Peyer's patch (tissue), 4 donors: ENCODE data around the gene KIF26B. TPM values are rescaled to one million over a fixed set of nuclear protein-coding genes. Genes with fewer than 3 reads are reported as not detected.
"Not testable (repeated sequence)": the region's sequence is repeated elsewhere in the genome, so short reads cannot be mapped to it uniquely, and the experiment has no call there.

Source experiments
- DNase-seq, 3 donors: peaks; one replicate each; pipeline ENCODE4 v3.0.0-alpha.2; 2017 to 2019
- H3K27ac ChIP-seq, 4 donors: fragments of 200-600 bp; sonication (generic); one replicate each; pipeline ENCODE4 v1.5.1; 2016 to 2019
- H3K27me3 ChIP-seq, 2 donors: fragments of 200-600 bp; sonication (generic); one replicate each; pipeline ENCODE4 v1.5.1; 2019
- H3K36me3 ChIP-seq, 3 donors: fragments of 200-600 bp; sonication (generic); one replicate each; pipeline ENCODE4 v1.5.1; 2016 to 2019
- H3K4me1 ChIP-seq, 4 donors: fragments of 200-600 bp; sonication (generic); one replicate each; pipeline ENCODE4 v1.5.1; 2016 to 2019
- H3K4me3 ChIP-seq, 4 donors: fragments of 200-600 bp; sonication (generic); 1 replicate in 3 of 4; 2 replicates in 1 of 4; pipeline ENCODE4 v1.5.1; 2016 to 2019; ENCODE audit warnings: mild to moderate bottlenecking in 1 of 4
- H3K9me3 ChIP-seq, 4 donors: fragments of 200-600 bp; sonication (generic); one replicate each; pipeline ENCODE4 v1.5.1; 2016 to 2019; ENCODE audit warnings: mild to moderate bottlenecking in 1 of 4
- POLR2A ChIP-seq, 2 donors: fragments of 450-650 bp; IDR thresholded peaks; one replicate each; pipeline ENCODE4 v1.5.1; 2017; ENCODE audit warnings: antibody characterized with exemption in 2 of 2, mild to moderate bottlenecking in 2 of 2, moderate library complexity in 2 of 2
- total RNA-seq, 4 donors: library from RNA; depleted of rRNA; stranded (reverse); fragments of >200 nt; gene quantifications; one replicate each; pipeline ENCODE4 v1.1.0, GENCODE V29; 2016
- TF ChIP-seq, protein P1 (sequence below), 6 experiments: fragments of 450-650 bp in 4 of 6; fragments of 200-600 bp in 2 of 6; sonication (generic) in 1 of 6; IDR thresholded peaks; one replicate each; pipeline ENCODE4 v1.5.1; 2017 to 2019; ENCODE audit warnings: antibody characterized with exemption in 6 of 6, mild to moderate bottlenecking in 3 of 6, moderate library complexity in 1 of 6

The KIF26B gene
- total RNA-seq, 4 donors from 2014 or later: 0.70 to 1.6 (median 1.1) TPM

DNA sequence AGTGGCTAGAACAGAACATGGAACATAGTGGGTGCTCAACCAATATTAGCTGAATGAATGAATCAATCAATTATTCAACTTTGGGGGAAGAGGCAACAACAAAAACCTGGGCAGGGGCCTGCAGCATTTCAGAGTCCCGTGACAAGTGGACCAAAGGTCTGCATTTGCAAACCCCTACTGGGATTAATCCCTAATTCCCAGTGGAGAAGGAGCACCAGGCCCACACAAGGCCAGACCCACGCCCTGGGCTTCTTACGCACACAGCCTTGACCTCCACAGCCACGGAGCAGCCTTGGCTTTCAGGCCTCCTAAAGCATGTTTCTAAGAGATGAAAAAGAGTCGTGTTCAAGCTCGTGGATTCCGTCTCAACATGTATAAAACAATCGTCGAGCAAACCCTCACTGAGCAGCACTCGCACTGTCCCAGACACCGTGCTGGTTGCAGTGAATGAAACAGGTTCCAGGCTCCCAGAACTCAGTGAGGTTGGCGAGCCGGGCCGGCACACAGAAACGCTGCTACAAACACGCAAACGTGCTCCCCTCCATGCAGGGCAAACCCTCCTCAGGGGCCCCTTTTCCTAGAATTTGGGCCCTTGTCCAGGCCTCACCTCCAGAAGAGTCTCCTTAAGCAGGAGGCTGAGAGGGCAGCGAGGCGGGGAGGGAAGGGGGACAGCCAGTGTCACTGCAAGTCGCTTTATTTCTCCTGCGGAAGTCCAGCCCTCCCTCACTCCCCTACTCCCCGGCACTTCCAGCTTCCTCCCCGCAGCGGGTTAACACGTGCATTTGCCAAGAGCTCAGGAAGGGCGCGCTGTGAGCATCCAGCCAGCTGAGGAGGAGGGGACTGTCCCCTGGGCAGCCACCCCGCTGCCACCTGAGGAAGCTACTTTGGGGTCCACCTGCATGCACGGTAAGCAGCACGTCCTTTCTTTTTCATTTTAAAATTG is 556.4 kb downstream of the KIF26B start:
- DNase-seq: no peak
- H3K9me3 ChIP-seq: no peaks in the 10 kb centered on the region
- H3K36me3 ChIP-seq: no peaks in the 10 kb centered on the region
- H3K4me1 ChIP-seq: no peaks in the 10 kb centered on the region
- H3K4me3 ChIP-seq: no peak overlapping the region
- TF ChIP-seq POLR2A (IDR thresholded peaks at IDR 0.05): no peak
- TF ChIP-seq, protein P1, sequence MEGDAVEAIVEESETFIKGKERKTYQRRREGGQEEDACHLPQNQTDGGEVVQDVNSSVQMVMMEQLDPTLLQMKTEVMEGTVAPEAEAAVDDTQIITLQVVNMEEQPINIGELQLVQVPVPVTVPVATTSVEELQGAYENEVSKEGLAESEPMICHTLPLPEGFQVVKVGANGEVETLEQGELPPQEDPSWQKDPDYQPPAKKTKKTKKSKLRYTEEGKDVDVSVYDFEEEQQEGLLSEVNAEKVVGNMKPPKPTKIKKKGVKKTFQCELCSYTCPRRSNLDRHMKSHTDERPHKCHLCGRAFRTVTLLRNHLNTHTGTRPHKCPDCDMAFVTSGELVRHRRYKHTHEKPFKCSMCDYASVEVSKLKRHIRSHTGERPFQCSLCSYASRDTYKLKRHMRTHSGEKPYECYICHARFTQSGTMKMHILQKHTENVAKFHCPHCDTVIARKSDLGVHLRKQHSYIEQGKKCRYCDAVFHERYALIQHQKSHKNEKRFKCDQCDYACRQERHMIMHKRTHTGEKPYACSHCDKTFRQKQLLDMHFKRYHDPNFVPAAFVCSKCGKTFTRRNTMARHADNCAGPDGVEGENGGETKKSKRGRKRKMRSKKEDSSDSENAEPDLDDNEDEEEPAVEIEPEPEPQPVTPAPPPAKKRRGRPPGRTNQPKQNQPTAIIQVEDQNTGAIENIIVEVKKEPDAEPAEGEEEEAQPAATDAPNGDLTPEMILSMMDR (IDR thresholded peaks at IDR 0.05): no peak
- H3K27ac ChIP-seq: no peak overlapping the region
- no peaks in the 10 kb centered on the region for H3K27me3 ChIP-seq

DNA sequence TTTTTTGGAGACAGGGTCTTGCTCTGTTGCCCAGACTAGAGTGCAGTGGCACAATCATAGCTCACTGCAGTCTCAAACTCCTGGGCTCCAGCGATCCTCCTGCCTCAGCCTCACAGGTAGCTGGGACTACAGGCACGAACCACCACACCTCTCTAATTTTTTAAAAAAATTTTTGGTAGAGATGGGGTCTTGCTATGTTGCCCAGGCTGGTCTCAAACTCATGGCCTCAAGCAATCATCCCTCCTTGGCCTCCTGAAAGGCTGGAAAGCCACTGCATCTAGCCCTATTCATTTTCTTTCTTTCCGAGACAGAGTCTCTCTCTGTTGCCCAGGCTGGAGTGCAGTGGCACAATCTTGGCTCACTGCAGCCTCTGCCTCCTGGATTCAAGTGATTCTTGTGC is 559.2 kb downstream of the KIF26B start:
- DNase-seq, H3K27ac ChIP-seq, H3K9me3 ChIP-seq, H3K4me3 ChIP-seq, H3K36me3 ChIP-seq, H3K27me3 ChIP-seq, H3K4me1 ChIP-seq: not testable (repeated sequence)

DNA sequence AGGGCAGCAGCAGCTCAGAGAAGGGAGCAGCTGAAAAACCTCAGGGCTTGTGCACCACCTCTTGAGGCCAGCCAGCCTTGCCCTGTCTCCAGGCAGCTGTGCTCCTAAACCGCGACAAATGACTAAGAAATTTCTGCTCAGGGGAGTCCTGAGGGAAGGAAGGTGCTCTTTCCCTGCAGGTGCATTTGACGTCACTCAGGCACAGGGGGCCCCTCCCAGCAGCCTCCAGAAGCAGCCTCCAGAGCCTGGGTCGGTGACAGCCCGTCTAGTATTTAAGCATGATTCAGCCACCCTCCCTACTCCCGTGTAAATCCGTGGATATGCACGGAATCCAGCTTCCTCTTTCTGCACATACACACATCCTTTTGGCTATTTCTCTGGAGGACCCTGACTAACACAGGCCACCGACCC is 560.5 kb downstream of the KIF26B start:
- no peak for DNase-seq
- TF ChIP-seq, protein P1 (IDR thresholded peaks at IDR 0.05): no peak
- TF ChIP-seq POLR2A (IDR thresholded peaks at IDR 0.05): no peak
- no peak overlapping the region for H3K27ac ChIP-seq
- no peaks in the 10 kb centered on the region for H3K36me3 ChIP-seq
- H3K4me1 ChIP-seq: no peaks in the 10 kb centered on the region
- no peak overlapping the region for H3K4me3 ChIP-seq
- H3K9me3 ChIP-seq: no peaks in the 10 kb centered on the region
- no peaks in the 10 kb centered on the region for H3K27me3 ChIP-seq

DNA sequence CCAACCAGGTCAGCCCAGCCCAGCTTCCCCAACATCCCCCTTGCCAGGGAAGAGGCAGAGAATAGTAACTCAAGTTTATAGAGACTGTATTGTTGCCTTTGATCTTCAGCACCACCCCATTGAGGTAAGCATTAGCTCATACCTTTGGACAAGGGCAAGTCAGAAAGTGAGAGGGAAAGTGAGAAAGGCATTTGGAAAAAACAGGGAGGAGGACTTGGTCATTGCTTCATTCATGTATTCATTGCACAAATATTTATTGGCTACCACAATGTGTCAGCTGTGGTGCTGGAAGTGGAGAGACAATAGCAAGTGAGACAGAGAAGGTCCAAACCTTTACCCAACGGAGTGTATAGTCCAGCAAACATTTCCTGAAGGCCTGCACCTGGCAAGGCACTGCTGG is 561.2 kb downstream of the KIF26B start:
- no peak for DNase-seq
- TF ChIP-seq, protein P1 (IDR thresholded peaks at IDR 0.05): no peak
- no peak for TF ChIP-seq POLR2A (IDR thresholded peaks at IDR 0.05)

DNA sequence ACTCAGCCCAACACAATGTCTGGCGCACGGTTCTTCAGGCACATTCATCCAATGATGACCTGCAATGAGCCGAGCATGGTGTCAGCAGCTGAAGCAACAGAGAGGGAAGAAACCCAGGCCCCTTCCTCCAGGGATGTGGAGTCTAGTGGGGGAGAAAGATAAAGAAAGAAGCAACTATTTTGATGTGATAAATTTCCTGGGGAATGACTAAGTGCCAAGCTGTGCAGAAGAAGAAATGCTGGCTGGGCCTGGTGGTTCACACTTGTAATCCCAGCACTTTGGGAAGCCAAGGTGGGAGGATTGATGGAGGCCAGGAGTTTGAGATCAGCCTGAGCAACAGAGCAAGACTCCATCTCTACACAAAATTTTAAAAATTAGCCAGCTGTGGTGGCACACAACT is 561.8 kb downstream of the KIF26B start:
- H3K9me3 ChIP-seq: no peaks in the 10 kb centered on the region
- no peak for TF ChIP-seq POLR2A (IDR thresholded peaks at IDR 0.05)
- TF ChIP-seq, protein P1 (IDR thresholded peaks at IDR 0.05): no peak

More for the DNA sequence above, 561.2 kb downstream of the KIF26B start:
- no peaks in the 10 kb centered on the region for H3K36me3 ChIP-seq
- no peak overlapping the region for H3K4me3 ChIP-seq
- no peak overlapping the region for H3K27ac ChIP-seq
- no peaks in the 10 kb centered on the region for H3K4me1 ChIP-seq
- H3K27me3 ChIP-seq: no peaks in the 10 kb centered on the region
- no peaks in the 10 kb centered on the region for H3K9me3 ChIP-seq

DNA sequence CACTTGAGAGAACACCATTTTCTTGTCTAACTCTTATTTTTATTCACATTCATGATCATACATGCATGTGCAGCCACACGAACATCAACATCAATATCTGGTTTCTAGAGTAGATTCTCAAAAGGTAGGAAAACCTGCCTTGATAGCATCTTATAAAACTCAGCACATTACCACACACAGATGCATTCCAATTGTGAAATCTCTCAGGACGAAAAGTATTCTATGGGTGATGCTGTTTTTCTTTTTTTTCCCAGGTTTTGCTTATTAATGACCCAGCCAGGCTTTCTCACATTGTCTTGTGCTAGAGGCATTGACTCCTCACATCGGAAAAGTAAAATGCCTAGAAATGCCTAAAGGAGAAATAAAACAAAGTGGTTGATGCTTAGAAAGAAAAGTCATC is 562.8 kb downstream of the KIF26B start:
- Histone ChIP-seq H3K9me3 (no peaks in the 10 kb centered on the region), H3K27ac (no peak overlapping the region), H3K27me3 (no peaks in the 10 kb centered on the region), H3K4me3 (no peak overlapping the region), H3K36me3 (no peaks in the 10 kb centered on the region), H3K4me1 (no peaks in the 10 kb centered on the region)
- TF ChIP-seq, protein P1 (IDR thresholded peaks at IDR 0.05): no peak
- no peak for TF ChIP-seq POLR2A (IDR thresholded peaks at IDR 0.05)
- no peak for DNase-seq

More for the DNA sequence above, 561.8 kb downstream of the KIF26B start:
- H3K27ac ChIP-seq: no peak overlapping the region
- H3K4me3 ChIP-seq: no peak overlapping the region
- H3K4me1 ChIP-seq: no peaks in the 10 kb centered on the region
- no peak for DNase-seq
- H3K27me3 ChIP-seq: no peaks in the 10 kb centered on the region
- no peaks in the 10 kb centered on the region for H3K36me3 ChIP-seq
